HG03354 (cell line): ENCODE results near the gene RPA4.
"Not testable (repeated sequence)": the region's sequence is repeated elsewhere in the genome, so short reads cannot be mapped to it uniquely, and the experiment has no call there.

Experiments used
- ATAC-seq: cut with Tn5 transposase; IDR thresholded peaks from one replicate; pipeline ENCODE4 v1.9.1; 2021; ENCODE audit warnings: mild to moderate bottlenecking; ENCODE audit not compliant: unreplicated experiment, poor library complexity, severe bottlenecking

RPA4 gene, protein sequence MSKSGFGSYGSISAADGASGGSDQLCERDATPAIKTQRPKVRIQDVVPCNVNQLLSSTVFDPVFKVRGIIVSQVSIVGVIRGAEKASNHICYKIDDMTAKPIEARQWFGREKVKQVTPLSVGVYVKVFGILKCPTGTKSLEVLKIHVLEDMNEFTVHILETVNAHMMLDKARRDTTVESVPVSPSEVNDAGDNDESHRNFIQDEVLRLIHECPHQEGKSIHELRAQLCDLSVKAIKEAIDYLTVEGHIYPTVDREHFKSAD

DNA sequence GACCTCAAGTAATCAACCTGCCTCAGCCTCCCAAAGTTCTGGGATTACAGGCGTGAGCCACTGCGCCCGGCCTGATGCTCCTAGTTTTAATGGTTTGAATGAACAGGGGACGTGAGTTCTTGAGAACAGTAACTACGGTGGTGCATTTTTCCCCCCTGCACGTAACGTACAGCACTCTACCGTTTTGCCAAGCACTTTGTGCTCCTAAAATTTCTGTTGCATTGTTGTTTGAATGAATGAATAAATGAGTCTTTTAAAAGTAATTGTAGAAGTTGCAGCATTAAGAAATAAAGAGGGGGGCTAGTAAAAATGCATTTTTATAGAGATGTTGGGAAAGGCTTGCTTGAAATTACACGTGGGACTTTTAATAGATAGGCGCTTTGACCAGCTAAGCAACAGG, at the start of gene RPA4:
TSS of gene RPA4 (plus strand) at position 301 of the 400 bp plus-strand sequence. CDS start 403 bp downstream, outside the sequence.
- no peak for ATAC-seq

DNA sequence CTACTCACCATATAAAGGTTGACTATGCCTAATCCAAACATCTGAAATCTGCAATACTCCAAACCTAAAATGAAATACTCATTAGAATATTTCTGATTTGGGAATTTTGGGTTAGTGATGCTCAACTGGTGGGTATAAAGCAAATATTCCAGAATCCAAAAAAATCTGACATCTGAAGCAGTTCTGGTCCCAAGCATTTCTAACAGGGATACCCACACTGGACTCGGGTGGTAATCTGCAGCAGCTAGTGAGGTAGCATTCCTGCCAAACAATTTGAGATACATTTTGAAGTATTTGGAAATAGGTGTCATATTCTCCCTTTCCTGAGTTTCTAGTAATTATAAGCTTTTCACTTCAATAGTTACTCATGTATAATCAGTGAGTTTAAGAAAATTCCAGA, 49.6 kb upstream of the RPA4 start:
- ATAC-seq: no peak

DNA sequence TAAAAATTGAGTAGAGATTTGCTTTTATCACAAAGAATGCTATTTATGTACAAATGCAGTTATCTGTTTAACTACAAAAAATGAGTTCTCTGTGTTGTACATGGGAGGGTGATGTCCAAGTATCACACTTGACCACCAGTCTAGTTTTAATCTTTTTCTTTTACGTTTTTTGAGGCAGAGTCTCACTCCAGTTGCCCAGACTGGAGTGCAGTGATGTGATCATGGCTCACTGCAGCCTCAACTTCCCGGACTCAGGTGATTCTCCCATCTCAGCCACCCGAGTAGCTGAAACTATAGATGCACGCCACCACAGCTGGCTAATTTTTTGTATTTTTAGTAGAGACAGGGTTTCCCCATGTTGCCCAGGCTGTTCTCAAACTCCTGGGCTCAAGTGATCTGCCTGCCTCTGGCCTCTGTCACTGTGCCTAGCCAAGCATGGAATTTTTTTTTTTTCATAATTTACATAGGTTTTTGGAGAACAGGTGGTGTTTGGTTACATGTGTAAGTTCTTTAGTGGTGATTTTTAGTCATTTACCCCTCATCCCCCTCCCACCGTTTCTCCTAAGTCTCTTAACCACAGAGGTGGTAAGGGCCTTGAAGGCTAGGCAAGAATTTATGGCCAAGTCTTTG, 47.9 kb upstream of the RPA4 start:
- peak; percentile 88 for ATAC-seq

DNA sequence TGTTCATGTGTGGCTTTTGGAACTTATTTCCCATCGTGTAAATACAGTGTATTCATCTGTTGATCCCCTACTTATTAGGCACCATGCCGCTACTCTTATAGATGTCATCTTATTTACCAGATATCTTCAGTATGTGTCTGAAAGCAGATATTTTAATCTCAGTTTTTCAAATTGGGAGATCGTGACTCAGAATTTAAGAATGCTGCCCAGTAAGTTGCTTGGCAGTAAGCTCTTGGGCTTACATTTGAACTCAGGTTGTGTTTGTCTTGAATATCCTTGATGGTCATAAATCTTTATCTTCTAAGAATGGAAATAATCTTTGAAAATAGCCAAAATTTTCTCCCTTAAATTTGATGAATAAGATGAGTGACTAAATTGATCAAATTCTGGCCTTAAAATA, 45.9 kb upstream of the RPA4 start:
- no peak for ATAC-seq

DNA sequence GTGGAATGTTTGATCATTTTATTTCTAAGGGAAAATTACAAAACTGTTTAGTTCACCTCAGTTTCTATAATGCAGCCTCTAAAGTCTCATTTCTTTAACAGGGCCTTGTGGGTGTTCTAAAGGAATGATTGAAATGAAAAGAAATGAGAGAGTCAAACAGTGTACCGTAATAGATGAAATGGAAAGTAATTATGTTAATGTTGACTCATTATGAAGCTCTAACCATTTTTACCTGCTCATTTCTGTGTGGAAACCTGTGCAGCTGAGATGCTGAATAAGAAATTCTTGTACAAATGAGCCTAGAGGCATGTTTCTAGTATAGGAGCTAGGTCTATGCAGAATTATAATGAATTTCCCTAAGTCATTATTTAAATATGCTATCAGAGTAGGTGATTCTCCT, 45.2 kb upstream of the RPA4 start:
- no peak for ATAC-seq

DNA sequence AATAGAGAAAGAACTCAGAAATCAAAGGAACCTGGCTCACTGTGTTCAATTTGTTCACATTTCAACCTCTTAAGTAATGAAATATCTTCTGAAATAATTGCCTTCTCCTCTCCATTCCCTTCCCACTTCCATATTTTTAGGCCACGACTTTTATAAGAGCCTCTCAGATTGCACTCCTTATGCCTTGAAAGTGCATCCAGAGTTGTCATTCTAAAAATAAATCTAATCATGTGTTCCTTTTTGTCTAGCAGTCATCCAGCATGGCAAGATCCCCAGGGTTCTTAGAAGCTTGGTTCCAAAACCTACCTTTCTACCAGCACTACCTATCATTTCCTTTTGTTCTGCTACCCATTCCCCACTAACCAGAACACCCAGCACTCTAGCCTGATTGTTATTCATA, 42.4 kb upstream of the RPA4 start:
- ATAC-seq: no peak

DNA sequence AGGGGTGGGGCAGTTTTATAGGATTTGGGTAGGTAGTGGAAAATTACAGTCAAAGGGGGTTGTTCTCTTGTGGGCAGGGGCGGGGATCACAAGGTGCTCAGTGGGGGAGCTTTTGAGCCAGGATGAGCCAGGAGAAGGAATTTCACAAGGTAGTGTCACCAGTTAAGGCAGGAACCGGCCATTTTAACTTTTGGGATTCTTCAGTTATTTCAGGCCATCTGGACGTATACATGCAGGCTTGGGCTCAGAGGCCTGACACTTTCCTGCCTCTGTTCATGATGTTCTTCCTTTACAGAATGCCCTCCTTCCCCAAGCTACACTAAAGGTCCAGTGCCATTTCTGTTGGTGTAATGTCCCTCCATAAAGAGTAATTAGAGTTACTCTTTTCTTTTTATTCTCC, 41.8 kb upstream of the RPA4 start:
- not testable (repeated sequence) for ATAC-seq

DNA sequence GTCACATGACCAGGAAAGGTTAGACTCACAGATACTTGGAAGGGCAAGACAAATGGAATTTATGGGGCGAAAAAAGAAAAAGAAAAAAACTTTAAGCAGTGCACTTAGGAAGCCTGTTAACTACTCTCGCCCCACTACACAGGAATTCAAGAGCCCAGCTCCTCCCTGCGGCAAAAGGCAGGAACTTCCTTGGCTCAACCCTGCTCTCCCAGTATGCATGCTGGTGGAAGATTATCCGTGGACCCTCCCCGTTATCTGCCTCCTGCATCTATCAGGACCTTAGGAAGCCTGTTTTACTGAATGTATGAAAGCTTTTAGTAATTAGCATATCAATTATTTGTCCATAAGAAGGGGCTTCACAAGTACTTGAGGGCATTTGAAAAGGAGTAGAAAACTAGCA, 40.1 kb upstream of the RPA4 start:
- ATAC-seq: no peak

DNA sequence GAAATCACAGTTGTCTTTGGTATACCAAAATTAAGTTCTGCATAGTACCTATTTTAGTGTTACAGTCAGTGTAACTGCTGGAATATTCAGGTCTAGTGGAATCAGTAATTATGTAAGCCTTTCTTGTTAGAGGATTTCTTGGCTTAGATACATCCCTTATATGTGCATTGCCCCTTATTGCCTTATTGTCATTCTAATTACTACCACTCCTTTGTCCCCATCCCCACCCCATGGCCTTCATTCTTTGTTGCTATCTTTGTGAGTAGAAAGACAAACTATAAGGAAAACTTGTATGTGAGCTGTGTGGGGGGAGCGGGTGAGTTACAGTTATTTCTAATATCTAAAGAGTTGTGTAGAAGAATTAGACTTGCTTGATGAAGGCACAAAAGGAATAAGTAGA, 36.9 kb upstream of the RPA4 start:
- no peak for ATAC-seq

DNA sequence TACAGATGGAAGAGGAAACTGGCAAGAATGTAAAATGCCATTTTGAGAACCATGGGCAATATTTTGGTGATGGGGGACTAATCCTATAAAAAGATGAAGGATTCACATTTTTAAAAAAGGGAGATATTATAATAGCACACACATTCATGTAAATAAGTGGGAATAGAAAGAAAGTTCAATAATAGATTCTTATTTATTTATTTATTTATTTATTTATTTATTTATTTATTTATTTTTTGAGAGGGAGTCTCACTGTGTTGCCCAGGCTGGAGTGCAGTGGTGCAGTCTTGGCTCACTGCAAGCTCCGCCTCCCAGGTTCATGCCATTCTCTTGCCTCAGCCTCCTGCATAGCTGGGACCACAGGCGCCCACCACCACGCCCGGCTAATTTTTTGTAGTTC, 24.3 kb upstream of the RPA4 start:
- ATAC-seq: not testable (repeated sequence)

DNA sequence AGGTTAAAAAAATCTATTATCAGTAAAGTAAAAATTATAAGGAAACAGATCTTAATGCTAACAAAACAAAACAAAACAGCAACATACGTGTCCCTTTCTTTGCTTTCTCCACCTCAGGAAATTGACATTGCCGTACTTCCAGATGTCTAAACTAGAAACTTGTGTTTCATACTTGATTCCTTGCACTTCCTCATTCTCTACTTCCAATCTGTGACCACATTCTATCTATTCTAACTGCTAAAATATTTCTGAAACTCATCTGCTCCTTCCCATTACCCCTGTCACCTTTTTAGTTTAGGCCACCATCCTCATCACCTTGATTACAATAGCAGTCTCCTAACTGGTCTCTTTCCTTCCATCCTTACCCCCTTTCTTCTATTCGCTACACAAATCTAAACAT, 22.5 kb upstream of the RPA4 start:
- ATAC-seq: peak; percentile 70

DNA sequence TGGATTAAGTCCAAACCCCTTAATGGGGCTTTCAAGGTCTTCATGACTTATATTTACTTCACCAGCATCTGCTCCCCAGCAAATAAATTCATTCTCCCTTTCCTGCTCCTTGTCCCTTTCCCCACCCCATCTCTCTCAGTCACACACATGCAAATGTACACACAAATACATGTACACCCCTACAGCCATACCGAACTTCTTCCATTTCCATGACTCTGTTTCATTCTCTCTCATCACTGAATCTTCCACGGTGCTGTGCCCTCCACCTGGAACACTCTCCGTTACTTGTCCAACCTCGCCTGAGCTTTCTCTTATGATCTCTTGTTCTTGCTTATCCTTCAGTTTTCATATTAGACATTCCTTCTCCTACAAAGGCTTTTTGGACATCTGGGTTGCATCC, 22.0 kb upstream of the RPA4 start:
- ATAC-seq: peak; percentile 41

DNA sequence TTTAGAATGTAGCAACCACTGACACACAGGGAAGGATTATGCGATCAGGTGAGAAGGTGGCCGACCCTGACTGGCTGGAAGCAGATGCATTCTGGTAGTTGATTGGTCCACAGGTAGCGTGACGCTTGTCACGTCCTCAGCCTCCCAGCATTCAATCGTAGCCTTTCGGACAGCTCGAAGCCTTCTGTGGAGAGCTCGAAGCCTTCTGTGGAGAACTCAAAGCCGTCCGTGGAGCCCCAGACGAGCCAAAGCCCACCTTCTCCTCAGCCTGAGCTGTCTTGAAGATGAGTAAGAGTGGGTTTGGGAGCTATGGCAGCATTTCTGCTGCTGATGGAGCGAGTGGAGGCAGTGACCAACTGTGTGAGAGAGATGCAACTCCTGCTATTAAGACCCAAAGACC, 319 bp downstream of the RPA4 start:
- ATAC-seq: no peak

DNA sequence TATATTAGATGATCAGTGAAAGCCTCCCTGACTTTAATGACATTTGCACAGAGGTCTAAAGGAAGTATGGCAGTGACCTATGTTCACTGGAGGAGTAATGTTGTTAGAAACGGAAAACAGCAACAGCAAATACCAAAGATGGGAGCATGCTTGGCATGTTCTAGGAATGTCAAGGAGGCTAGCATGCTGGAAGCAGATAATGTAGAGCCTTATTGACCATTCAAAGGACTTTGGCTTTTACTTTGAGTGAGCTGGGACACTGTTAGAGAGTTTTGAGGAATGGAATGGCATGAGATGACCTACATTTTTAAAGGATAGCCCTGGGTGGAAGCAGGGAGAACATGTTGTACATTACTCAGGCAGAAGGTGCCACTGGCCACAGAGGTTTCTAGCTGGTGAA, 6.0 kb downstream of the RPA4 start:
- no peak for ATAC-seq

DNA sequence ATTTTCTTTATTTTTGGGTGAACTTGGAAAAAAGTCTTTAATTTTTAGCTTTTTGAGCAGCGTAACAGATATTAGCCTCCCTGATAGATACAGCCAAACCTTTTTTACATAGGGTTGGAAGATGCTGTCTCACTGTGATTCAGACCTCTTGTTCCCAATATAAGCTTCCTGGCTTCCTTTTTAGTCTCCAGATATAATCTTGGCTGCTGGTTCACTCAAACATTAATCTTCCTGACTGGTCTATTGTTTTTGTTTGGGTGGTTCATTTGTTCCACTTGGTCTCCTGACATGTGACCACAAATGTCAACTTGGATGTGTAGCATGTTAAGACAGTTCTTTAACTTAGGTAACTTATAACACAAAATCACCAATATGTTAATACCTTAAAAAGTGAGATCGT, 23.0 kb downstream of the RPA4 start:
- ATAC-seq: no peak

DNA sequence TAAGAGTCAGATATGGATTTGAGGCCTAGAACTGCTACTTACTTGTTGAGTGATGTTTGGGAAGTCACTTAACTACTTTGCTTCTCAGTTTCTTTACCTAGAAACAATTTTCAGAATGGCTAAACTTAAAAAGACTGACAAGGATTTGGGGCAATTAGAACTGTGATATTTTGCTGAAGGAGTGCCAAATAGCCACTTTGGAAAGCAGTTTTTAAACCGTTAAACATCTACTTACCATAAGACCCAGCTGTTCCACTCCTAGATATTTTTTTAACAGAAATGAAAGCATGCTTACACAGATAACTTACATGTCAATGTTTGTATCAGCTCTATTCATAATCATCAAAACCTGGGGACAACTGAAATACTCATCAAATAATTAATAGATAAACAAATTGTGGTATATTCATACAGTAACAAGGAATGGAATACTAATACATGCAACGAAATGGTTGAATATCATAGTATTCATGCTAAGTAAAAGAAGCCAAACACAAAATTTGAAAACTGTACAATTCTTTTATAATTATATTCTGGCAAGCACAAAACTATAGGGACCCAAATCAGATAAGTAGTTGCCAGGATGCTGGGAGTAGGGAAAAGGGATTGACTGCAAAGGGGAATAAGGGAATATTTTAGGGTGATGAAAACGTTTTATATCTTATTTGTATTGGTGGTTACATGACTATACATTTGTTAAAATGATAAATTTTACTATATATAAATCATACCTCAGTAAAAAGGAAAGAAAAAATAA, 24.0 kb downstream of the RPA4 start:
- ATAC-seq: no peak

DNA sequence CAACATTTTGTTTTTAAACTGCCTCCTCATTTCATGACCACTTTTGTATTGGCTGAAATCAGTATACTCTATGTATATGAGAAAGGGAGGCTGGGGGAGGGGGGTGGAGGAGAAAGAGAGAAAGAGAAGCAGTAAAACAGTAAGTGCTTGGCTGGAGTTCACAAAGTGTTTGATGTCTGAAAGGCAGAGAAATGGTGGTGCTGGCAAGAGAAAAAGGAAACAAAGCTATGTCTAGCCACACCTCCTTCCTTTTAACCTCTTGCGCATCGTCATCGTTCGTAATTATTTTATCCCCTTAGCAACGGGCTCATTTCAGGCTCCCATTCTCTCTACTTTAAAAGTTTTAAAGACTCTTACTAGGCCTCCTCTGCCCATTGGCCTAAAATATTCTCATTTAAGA, 25.6 kb downstream of the RPA4 start:
- no peak for ATAC-seq

DNA sequence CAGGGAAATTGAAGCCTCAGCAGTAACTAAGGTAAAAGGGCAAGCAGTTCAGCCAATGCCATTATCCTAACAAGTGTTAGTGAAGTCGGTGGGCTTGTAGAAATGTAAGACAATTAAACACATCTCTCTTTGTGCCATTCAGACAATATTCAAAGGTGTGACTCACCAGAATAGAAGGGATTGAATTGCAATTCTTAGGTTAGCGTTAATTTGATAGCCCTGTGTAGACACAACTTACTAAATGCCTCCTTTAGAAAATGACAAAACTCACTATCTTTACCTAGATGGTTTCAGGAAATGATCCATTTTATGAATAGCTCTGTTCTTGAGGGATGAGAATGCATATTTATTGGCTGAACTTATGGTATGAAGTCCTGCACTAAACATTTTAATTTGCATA, 35.2 kb downstream of the RPA4 start:
- ATAC-seq: no peak

DNA sequence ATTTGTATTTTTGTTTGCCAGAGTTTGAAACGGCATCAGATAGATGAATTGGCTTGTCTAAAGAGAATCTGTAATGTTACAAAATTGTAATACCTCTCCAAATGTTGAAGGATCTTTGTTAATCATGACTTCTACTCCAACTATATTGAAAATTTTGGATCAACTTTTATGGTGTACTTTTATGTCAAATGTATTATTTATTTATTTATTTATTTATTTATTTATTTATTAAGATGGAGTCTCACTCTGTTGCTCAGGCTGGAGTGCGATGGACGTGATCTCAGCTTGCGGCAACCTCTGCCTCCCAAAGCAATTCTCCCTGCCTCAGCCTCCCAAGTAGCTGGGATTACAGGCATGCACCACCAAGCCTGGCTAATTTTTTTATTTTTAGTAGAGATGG, 36.0 kb downstream of the RPA4 start:
- no peak for ATAC-seq

DNA sequence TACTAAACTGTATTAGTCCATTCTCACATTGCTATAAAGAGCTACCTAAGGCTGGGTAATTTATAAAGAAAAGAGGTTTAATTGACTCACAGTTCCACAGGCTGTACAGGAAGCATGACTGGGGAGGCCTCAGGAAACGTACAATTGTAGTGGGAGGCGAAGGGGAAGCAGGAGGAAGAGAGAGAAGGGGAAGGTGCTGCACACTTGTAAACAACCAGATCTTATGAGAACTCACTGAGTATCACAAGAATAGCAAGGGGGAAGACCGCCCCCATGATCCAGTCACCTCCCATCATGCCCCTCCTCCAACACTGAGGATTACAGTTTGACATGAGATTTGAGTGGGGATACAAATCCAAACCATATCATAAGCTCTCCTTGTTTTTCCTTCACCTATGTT, 40.9 kb downstream of the RPA4 start:
- ATAC-seq: no peak

DNA sequence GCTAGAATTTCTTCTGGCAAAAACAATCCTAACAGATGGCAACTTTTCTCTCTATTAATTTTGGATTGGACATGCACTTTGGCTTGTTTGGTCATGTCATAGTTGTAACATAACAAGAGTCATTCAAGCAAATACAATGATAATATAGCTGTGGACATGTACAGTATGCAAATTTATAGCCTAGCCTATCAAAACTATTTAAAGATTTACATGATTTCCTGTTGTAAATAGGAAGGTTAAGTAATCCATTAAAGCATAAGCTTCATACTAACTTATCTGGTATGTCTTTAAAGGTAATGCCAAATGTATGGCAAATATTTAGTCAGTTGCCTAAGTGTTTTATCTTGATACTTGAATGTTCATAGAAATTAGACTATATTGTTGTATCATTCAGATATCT, 45.3 kb downstream of the RPA4 start:
- no peak for ATAC-seq
